ENCODE measurements around the gene HPN. TPM values are rescaled to one million over a fixed set of nuclear protein-coding genes. Genes with fewer than 3 reads are reported as not detected.
"Not testable (repeated sequence)": the region's sequence is repeated elsewhere in the genome, so short reads cannot be mapped to it uniquely, and the experiment has no call there.

The HPN gene
- total RNA-seq, 1 donor from 2014 or later = 2.0 TPM

DNA sequence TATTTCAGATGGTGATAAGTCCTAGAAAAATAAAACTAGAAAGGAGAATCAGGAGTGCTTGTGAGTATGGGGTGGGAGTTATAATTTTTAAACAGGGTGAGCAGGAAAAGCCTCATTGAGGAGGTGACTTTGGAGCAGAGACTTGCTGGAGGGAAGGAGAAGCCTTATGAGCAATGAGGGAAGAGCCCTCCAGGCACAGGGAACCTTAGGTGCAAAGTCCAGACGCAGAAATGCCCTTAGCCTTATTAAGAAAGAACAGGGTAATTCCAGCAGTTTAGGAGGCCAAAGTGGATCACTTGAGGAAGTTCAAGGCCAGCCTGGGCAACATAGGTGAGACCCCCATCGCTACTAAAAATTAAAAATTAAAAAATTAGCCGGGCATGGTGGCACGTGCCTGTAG is 53.1 kb downstream of the HPN start:
- H3K4me3 ChIP-seq (ENCODE audit: low read depth, low read length) = no peak overlapping the region
- TF ChIP-seq CTCF (conservative IDR thresholded peaks at IDR 0.05; ENCODE audit: low read depth, low read length) = no peak
- no peak for DNase-seq (ENCODE audit: low read depth)

GRCh38 chr19:35095667-35096368 is 54.3 kb downstream of the HPN start:
- DNase-seq (ENCODE audit: low read depth) = no peak
- no peak for TF ChIP-seq CTCF (conservative IDR thresholded peaks at IDR 0.05; ENCODE audit: low read depth, low read length)

GRCh38 chr19:35098413-35099049 is 57.0 kb downstream of the HPN start:
- DNase-seq (ENCODE audit: low read depth) = no peak
- TF ChIP-seq CTCF (conservative IDR thresholded peaks at IDR 0.05; ENCODE audit: low read depth, low read length) = no peak
- H3K4me3 ChIP-seq (ENCODE audit: low read depth, low read length) = no peak overlapping the region

More at GRCh38 chr19:35095667-35096368, 54.3 kb downstream of the HPN start:
- H3K4me3 ChIP-seq (ENCODE audit: low read depth, low read length) = no peak overlapping the region

- no peak for DNase-seq (ENCODE audit: low read depth)
- no peak overlapping the region for H3K4me3 ChIP-seq (ENCODE audit: low read depth, low read length)
- TF ChIP-seq CTCF (conservative IDR thresholded peaks at IDR 0.05; ENCODE audit: low read depth, low read length) = no peak
Measured at GRCh38 chr19:35099155-35099896, 57.8 kb downstream of the HPN start.

DNA sequence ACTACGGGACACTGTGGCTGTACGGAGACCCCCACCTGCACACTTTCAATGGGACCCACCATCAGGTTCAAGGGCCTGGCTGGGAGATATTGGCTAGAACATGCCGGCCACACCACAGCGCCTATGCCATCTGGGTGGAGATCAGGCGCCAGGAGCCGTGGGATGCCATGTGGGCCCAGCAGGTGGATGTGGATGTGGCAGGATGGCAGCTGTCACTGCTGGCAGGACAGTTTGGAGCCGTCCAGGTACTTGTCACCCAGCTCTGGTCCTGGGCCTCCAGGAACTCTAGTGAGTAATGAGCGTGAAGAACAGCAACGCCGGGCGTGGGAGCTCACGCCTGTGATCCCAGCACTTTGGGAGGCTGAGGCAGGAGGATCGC is 58.4 kb downstream of the HPN start:
- TF ChIP-seq CTCF (conservative IDR thresholded peaks at IDR 0.05; ENCODE audit: low read depth, low read length) = no peak
- no peak for DNase-seq (ENCODE audit: low read depth)
- H3K4me3 ChIP-seq (ENCODE audit: low read depth, low read length) = no peak overlapping the region

DNA sequence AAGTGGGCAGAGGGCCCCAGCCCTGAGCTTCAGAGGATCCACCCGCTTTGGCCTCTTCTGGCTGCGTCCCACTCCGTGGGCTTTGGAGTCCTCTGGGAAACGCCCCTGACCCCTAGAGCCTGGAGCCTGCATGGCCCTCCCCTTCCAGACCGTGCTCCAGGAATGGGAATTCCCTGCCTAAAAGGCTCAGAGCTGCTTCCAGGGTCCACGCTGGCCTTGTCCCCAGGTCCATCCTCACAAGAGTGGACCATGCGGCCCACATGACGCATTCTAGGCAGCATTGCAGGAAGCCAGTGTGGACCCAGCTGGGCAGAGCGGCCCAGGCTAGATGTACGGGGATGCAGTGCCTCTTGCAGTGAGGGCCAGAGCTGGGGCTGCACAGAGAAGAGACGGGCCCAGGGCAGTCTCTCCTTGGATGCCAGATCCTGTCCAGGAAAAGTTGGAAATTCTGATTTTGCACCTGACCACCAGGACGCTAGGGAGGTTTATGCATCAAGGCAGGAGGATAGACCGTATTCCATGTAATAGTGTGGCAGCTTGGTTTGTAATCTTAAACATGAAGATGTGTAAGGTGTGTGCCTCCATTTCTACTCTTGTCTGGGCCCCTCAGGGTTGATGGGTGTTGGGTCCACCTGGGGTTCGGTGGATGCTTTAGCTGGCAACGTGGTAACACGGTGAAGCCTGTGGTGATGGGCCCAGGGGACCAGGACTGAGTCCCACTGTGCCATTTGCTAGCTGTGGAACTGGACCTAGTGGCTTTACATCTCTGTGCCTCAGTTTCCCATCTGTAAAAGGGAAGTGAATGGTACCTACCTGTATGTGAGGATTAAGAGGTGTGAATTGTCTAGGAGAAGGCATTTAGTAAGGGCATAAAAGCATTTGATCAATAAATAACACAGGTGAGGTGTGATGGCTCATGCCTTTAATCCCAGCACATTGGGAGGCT is 59.3 kb downstream of the HPN start:
- H3K4me3 ChIP-seq (ENCODE audit: low read depth, low read length) = no peak overlapping the region
- DNase-seq (ENCODE audit: low read depth) = no peak
- no peak for TF ChIP-seq CTCF (conservative IDR thresholded peaks at IDR 0.05; ENCODE audit: low read depth, low read length)

- H3K4me3 ChIP-seq (ENCODE audit: low read depth, low read length); DNase-seq (ENCODE audit: low read depth): not testable (repeated sequence)
Measured at GRCh38 chr19:35101949-35102348, 60.4 kb downstream of the HPN start.

DNA sequence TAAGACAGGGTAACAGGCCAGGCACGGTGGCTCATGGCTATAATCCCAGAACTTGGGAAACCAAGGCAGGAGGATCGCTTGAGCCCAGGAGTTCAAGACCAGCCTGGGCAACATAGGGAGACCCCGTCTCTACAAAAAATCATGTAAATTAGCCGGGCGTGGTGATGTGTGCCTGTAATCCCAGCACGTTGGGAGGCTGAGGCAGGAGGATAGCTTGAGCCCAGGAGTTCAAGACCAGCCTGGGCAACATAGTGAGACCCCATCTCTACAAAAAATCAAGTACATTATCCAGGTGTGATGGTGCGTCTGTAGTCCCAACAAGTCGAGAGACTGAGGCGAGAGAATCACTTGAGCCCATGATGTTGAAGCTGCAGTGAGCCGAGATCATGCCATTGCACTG is 62.1 kb downstream of the HPN start:
- H3K4me3 ChIP-seq (ENCODE audit: low read depth, low read length) = not testable (repeated sequence)

More for the DNA sequence above, 62.1 kb downstream of the HPN start:
- DNase-seq (ENCODE audit: low read depth) = not testable (repeated sequence)

Measured in epithelial cell of proximal tubule (primary cell).